ENCODE measurements around the gene ICAM3. TPM values are rescaled to one million over a fixed set of nuclear protein-coding genes. Genes with fewer than 3 reads are reported as not detected.

Gene ICAM3
- total RNA-seq, 1 experiment from 2014 or later = 10.5 TPM

DNA sequence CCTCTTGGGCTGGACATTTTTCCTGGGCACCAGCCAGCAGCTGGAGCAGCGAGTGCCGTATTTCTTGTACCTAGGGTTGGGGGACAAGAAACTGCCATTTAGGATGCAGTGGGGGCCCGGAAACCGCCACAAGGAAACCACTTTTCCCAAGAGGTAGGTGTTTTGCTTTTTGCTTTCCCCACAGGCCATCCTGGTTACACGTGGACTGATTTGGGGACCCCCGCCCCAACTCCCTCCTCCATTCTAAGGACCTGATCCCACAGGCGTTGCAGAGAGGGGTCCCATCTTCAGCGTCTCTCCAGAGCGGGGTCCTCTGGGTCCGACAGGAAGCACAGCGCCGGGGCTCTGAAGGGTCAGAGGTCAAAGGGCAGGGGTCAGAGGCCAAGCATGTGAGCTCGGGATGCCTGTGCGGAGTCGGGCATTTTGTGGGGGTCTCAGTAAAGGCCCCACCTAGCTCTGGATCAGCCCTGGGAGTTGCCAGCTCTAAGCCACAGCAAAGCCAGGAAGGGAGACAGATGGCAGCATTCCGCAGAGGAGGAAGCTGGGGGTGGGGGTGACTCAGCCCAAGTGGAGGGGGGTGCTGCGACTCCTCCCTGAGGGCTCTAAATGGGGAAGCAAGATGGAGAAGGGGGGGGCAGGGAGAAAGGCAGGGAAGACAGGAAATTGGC lies 34.2 kb downstream of the ICAM3 start:
- Histone ChIP-seq H3K4me3 (ENCODE audit: low read depth in 2 of 2, low read length in 2 of 2) (no peak overlapping the region), H3K27me3 (ENCODE audit: control insufficient read depth, insufficient read depth, low read length) (no peaks in the 10 kb centered on the region), H3K27ac (ENCODE audit: low read length) (no peak overlapping the region), H3K36me3 (ENCODE audit: control insufficient read depth, insufficient read depth, low read length) (no peaks in the 10 kb centered on the region), H3K9me3 (ENCODE audit: control insufficient read depth, insufficient read depth, low read depth, low read length) (no peaks in the 10 kb centered on the region), H3K4me1 (ENCODE audit: control insufficient read depth, insufficient read depth, low read length) (no peaks in the 10 kb centered on the region)
- DNase-seq (ENCODE audit: low read depth, low spot score) (no peak), ATAC-seq (no peak)
- no peak for TF ChIP-seq SIN3A (IDR thresholded peaks at IDR 0.05; ENCODE audit: borderline replicate concordance, insufficient read depth, low read depth, low read length)
- TF ChIP-seq, protein P1, sequence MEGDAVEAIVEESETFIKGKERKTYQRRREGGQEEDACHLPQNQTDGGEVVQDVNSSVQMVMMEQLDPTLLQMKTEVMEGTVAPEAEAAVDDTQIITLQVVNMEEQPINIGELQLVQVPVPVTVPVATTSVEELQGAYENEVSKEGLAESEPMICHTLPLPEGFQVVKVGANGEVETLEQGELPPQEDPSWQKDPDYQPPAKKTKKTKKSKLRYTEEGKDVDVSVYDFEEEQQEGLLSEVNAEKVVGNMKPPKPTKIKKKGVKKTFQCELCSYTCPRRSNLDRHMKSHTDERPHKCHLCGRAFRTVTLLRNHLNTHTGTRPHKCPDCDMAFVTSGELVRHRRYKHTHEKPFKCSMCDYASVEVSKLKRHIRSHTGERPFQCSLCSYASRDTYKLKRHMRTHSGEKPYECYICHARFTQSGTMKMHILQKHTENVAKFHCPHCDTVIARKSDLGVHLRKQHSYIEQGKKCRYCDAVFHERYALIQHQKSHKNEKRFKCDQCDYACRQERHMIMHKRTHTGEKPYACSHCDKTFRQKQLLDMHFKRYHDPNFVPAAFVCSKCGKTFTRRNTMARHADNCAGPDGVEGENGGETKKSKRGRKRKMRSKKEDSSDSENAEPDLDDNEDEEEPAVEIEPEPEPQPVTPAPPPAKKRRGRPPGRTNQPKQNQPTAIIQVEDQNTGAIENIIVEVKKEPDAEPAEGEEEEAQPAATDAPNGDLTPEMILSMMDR (IDR thresholded peaks at IDR 0.05) = no peak
- TF ChIP-seq, protein P2, sequence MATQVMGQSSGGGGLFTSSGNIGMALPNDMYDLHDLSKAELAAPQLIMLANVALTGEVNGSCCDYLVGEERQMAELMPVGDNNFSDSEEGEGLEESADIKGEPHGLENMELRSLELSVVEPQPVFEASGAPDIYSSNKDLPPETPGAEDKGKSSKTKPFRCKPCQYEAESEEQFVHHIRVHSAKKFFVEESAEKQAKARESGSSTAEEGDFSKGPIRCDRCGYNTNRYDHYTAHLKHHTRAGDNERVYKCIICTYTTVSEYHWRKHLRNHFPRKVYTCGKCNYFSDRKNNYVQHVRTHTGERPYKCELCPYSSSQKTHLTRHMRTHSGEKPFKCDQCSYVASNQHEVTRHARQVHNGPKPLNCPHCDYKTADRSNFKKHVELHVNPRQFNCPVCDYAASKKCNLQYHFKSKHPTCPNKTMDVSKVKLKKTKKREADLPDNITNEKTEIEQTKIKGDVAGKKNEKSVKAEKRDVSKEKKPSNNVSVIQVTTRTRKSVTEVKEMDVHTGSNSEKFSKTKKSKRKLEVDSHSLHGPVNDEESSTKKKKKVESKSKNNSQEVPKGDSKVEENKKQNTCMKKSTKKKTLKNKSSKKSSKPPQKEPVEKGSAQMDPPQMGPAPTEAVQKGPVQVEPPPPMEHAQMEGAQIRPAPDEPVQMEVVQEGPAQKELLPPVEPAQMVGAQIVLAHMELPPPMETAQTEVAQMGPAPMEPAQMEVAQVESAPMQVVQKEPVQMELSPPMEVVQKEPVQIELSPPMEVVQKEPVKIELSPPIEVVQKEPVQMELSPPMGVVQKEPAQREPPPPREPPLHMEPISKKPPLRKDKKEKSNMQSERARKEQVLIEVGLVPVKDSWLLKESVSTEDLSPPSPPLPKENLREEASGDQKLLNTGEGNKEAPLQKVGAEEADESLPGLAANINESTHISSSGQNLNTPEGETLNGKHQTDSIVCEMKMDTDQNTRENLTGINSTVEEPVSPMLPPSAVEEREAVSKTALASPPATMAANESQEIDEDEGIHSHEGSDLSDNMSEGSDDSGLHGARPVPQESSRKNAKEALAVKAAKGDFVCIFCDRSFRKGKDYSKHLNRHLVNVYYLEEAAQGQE (IDR thresholded peaks at IDR 0.05; ENCODE audit: insufficient read depth in 1 of 2, low read depth in 2 of 2, low read length in 1 of 2) = no peak
- no peak for TF ChIP-seq POLR2AphosphoS5 (IDR thresholded peaks at IDR 0.05; ENCODE audit: low read depth, low read length)
- no peak for TF ChIP-seq TCF7L2 (IDR thresholded peaks at IDR 0.05; ENCODE audit: low read depth, low read length)
- no TSS peak for BruUV-seq (replicated peaks)
- ChIA-PET CTCF (interaction anchor here (0.6 kb wide), 1 partner anchor 1928 kb away, joined by 4 read pairs; no protein-coding TSS in a partner anchor), POLR2A (no interaction called here)
- intact Hi-C loops (cut with micrococcal nuclease; ENCODE audit: unreplicated experiment) = no loop called here
- in situ Hi-C loops (cut with HindIII; ENCODE audit: low pct_unique_long_range_greater_than_20kb, low sequenced_read_pairs) = no loop called here

DNA sequence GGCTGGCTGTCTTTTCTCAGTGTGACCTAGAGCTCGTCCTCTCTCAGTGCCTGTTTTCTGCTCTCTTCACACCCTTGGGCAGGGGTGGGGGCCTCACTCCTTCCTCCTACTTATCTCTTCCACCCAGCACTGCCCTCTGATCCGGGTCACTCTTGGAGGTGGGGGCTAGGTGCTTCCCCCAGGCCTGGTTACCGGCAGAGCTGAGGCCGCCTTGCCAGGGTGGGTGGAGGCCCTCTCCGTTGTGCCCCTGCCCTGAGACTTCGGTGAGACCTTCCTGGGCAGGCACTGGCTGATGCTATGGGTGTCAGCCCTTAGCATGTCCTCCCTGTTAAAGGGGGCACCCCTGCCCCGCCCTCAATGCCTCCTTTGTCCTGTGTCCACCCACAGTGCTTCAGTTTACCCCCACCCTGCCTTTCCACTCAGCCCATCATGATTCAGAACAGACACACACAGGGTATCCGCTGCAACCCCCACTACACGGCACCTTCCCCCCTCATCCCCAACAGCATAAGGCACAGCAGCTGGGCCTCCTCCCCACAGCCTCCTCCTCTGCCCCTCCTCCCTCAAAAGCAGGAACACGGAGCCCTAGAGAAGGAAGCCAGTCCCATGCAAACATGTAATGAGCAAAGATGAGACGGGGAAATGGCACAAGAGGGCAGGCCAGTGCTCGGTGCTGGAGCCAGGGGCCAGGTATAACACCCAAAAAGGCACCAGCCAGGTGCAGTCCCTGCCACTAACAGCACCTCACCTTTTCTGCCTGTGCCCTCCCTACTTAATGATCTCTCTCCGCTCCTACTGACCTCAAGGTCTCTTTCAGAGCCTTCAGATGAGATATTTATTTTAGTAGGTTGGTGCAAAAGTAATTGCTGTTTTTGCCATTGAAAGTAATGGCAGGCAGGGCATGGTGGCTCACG lies 39.6 kb downstream of the ICAM3 start:
- POLR2A ChIA-PET = no interaction called here
- Histone ChIP-seq H3K4me3 (ENCODE audit: low read depth in 2 of 2, low read length in 2 of 2) (no peak overlapping the region), H3K27ac (ENCODE audit: low read length) (no peak overlapping the region), H3K36me3 (ENCODE audit: control insufficient read depth, insufficient read depth, low read length) (no peaks in the 10 kb centered on the region), H3K9me3 (ENCODE audit: control insufficient read depth, insufficient read depth, low read depth, low read length) (no peaks in the 10 kb centered on the region), H3K4me1 (ENCODE audit: control insufficient read depth, insufficient read depth, low read length) (no peaks in the 10 kb centered on the region), H3K27me3 (ENCODE audit: control insufficient read depth, insufficient read depth, low read length) (no peaks in the 10 kb centered on the region)
- in situ Hi-C loops (cut with HindIII; ENCODE audit: low pct_unique_long_range_greater_than_20kb, low sequenced_read_pairs) = no loop called here
- BruUV-seq (replicated peaks) = no TSS peak
- DNase-seq (ENCODE audit: low read depth, low spot score) (no peak), ATAC-seq (peak; percentile 27; the same call in 1 of the 2 replicates)
- CTCF ChIA-PET = no interaction called here
- intact Hi-C loops (cut with micrococcal nuclease; ENCODE audit: unreplicated experiment) = no loop called here
- TF ChIP-seq SIN3A (IDR thresholded peaks at IDR 0.05; ENCODE audit: borderline replicate concordance, insufficient read depth, low read depth, low read length) (no peak), TCF7L2 (IDR thresholded peaks at IDR 0.05; ENCODE audit: low read depth, low read length) (no peak), POLR2AphosphoS5 (IDR thresholded peaks at IDR 0.05; ENCODE audit: low read depth, low read length) (no peak)
- TF ChIP-seq, protein P2 (IDR thresholded peaks at IDR 0.05; ENCODE audit: insufficient read depth in 1 of 2, low read depth in 2 of 2, low read length in 1 of 2) = no peak
- TF ChIP-seq, protein P1 (IDR thresholded peaks at IDR 0.05) = no peak
